Measurements from ENCODE around the gene CCNDBP1. TPM values are rescaled to one million over a fixed set of nuclear protein-coding genes. Genes with fewer than 3 reads are reported as not detected.

Gene CCNDBP1
- total and polyA plus RNA-seq, 2 donors from 2014 or later, result 56.8 to 64.3 TPM

GRCh38 chr15:43246261-43246774 lies 61.1 kb downstream of the CCNDBP1 start:
- no peak overlapping the region for H3K27ac ChIP-seq (ENCODE audit: low read depth in 2 of 2, low read length in 2 of 2)
- H3K9ac ChIP-seq (ENCODE audit: low read length in 3 of 3), result no peak overlapping the region
- no peak for DNase-seq
- TF ChIP-seq, protein P1, sequence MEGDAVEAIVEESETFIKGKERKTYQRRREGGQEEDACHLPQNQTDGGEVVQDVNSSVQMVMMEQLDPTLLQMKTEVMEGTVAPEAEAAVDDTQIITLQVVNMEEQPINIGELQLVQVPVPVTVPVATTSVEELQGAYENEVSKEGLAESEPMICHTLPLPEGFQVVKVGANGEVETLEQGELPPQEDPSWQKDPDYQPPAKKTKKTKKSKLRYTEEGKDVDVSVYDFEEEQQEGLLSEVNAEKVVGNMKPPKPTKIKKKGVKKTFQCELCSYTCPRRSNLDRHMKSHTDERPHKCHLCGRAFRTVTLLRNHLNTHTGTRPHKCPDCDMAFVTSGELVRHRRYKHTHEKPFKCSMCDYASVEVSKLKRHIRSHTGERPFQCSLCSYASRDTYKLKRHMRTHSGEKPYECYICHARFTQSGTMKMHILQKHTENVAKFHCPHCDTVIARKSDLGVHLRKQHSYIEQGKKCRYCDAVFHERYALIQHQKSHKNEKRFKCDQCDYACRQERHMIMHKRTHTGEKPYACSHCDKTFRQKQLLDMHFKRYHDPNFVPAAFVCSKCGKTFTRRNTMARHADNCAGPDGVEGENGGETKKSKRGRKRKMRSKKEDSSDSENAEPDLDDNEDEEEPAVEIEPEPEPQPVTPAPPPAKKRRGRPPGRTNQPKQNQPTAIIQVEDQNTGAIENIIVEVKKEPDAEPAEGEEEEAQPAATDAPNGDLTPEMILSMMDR (IDR thresholded peaks at IDR 0.05; ENCODE audit: borderline replicate concordance, extremely low read depth, insufficient read depth), result no peak
- H3K4me3 ChIP-seq (ENCODE audit: low read length in 3 of 3), result no peak overlapping the region
- no peaks in the 10 kb centered on the region for H3K9me3 ChIP-seq (ENCODE audit: control insufficient read depth in 2 of 3, insufficient read depth in 1 of 3, low read length in 3 of 3)
- no peaks in the 10 kb centered on the region for H3K27me3 ChIP-seq (ENCODE audit: control insufficient read depth, insufficient read depth, low read length)
- FAIRE-seq, result no peak
- H3K4me1 ChIP-seq (ENCODE audit: control insufficient read depth in 2 of 3, insufficient read depth in 2 of 3, low read depth in 1 of 3, low read length in 3 of 3), result no peaks in the 10 kb centered on the region
- H3K36me3 ChIP-seq (ENCODE audit: control insufficient read depth in 2 of 3, insufficient read depth in 3 of 3, low read length in 3 of 3), result no peaks in the 10 kb centered on the region
- intact Hi-C loops (cut with DNase I), result no loop called here

Other genes starting within 250 kb of the CCNDBP1 start
- gene UBR1, start 79.4 kb upstream of the CCNDBP1 start, total RNA-seq, result 36.9 TPM
- gene UBR1, start 79.4 kb upstream of the CCNDBP1 start, polyA plus RNA-seq (ENCODE audit: insufficient read depth, low read depth, low replicate concordance), result 6.0 TPM
- 31.2 TPM for gene TMEM62, start 51.8 kb upstream of the CCNDBP1 start, total RNA-seq
- 14.7 TPM for gene TMEM62, start 51.8 kb upstream of the CCNDBP1 start, polyA plus RNA-seq (ENCODE audit: insufficient read depth, low read depth, low replicate concordance)
- not detected for gene EPB42, start 35.6 kb downstream of the CCNDBP1 start, total RNA-seq
- gene EPB42, start 35.6 kb downstream of the CCNDBP1 start, polyA plus RNA-seq (ENCODE audit: insufficient read depth, low read depth, low replicate concordance), result not detected
- gene TGM5, start 81.5 kb downstream of the CCNDBP1 start, total RNA-seq, result not detected
- not detected for gene TGM5, start 81.5 kb downstream of the CCNDBP1 start, polyA plus RNA-seq (ENCODE audit: insufficient read depth, low read depth, low replicate concordance)
- not detected for gene TGM7, start 116.9 kb downstream of the CCNDBP1 start, total RNA-seq
- gene TGM7, start 116.9 kb downstream of the CCNDBP1 start, polyA plus RNA-seq (ENCODE audit: insufficient read depth, low read depth, low replicate concordance), result not detected
- 12.7 TPM for gene LCMT2, start 145.2 kb downstream of the CCNDBP1 start, total RNA-seq
- gene LCMT2, start 145.2 kb downstream of the CCNDBP1 start, polyA plus RNA-seq (ENCODE audit: insufficient read depth, low read depth, low replicate concordance), result 5.8 TPM
- gene ZSCAN29, start 185.6 kb downstream of the CCNDBP1 start, total RNA-seq, result 22.1 TPM
- gene ZSCAN29, start 185.6 kb downstream of the CCNDBP1 start, polyA plus RNA-seq (ENCODE audit: insufficient read depth, low read depth, low replicate concordance), result 3.2 TPM
- gene TUBGCP4, start 185.7 kb downstream of the CCNDBP1 start, total RNA-seq, result 12.9 TPM
- 2.7 TPM for gene TUBGCP4, start 185.7 kb downstream of the CCNDBP1 start, polyA plus RNA-seq (ENCODE audit: insufficient read depth, low read depth, low replicate concordance)